ENCODE measurements around the gene TTC28.
"Not testable (repeated sequence)": the region's sequence is repeated elsewhere in the genome, so short reads cannot be mapped to it uniquely, and the experiment has no call there.

TTC28 gene

DNA sequence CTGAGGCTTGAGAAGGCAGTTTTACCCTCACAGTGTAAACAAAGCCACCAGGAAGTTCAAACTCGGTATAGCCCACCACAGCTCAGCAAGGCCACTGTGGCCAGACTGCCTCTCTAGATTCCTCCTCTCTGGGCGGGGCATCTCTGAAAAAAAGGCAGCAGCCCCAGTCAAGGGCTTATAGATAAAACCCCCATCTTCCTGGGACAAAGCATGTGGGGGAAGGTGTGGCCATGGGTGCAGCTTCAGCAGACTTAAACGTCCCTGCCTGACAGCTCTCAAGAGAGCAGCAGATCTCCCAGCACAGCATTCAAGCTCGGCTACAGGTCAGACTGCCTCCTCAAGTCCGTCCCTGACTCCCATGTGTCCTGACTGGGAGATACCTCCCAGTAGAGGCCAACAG, 69.7 kb downstream of the TTC28 start:
- no peak for DNase-seq (ENCODE audit: low read depth, low spot score)
- no peak overlapping the region for H3K27ac ChIP-seq

DNA sequence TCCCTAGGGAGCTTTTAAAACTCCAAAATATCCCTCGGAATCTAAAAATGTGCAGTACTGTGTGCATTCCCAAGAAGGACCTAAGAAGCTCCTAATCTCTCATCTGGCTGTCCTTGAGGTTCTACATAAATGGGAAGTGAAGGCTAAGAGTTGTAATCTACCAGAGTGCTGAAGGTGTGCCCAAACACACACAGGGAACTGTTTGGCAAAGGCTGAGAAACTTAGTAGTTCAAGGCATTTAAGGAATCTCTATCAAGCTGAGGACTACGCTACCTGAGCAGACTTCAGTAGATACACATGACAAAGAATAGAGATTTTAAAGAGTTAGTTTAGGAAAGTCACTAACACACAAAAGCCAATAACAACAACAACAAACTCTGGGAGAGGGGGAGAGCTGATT, 71.1 kb downstream of the TTC28 start:
- H3K27ac ChIP-seq: no peak overlapping the region
- no peak for DNase-seq (ENCODE audit: low read depth, low spot score)

DNA sequence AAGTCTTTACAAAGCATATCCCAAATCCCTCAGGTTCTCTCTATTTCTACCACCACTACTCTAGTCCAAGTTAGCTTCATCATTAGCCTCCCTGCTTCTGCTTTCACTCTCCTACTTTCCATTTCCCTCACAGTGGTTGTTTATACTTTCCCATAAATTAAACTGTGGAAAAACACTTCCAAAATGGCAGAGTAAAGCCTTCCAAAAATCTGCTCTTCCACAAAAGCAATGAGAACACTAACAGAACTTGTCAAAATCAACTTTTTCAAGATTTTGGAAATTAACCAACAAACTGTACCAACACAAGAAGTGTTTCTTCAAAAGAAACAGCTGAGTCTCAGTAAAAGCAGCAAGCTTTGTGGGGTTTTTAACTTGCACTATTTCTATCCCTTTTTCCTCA, 71.8 kb downstream of the TTC28 start:
- H3K27ac ChIP-seq: no peak overlapping the region

DNA sequence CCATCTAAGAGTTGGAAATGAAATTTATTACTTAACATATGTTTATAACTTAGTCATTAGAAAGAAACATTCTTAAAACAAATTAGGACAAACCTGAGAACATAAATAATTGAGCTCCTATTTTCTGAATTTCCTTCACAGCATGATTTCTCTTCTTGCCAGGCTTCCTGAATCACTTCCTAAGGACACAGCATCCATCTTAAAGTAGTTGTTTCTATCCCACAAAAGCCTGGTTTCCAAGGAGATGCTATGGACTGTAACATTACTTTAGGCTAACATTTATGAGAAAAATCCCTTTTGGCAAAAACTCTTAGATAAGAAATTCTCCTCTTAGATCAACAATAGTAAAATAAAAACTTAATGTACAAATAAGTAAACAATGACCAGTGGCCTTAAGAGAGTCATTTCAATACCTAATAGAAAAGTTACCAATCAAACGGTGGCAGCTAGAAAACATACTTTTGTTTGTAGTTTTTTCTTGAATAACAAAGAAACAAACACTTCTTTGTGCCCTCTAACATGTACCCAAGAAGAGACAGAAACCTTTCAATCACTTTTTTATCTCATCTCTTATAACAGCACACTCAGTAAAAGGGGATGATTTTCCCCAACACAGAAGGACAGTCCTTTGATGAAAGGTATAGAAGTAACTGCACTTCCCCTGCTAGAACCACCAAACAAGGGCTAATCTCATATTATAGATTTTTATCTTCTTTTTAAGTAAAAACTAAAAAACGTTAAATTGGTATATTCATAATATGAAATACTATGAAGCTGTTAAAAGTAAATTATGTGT, 74.5 kb downstream of the TTC28 start:
- DNase-seq (ENCODE audit: low read depth, low spot score): no peak
- H3K27ac ChIP-seq: no peak overlapping the region

More for the DNA sequence above, 71.8 kb downstream of the TTC28 start:
- no peak for DNase-seq (ENCODE audit: low read depth, low spot score)

DNA sequence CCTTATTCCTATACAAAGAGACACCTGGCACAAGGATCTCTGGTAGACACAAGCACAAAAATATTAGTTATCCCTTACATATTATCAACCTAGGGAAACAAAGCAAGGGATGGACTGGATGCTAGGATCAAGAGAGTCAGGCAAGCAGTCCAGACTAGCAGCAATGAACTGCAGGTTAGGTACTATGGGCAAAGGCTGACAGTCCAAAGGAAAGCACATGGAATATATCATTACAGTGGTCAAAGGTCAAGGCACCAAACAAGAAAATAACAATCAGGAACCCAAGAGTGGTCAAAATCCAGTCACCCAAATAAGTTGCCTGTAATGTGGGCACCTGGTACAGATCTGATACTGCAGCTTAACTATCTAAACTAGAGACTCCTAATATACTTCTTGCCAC, 77.7 kb downstream of the TTC28 start:
- no peak overlapping the region for H3K27ac ChIP-seq
- DNase-seq (ENCODE audit: low read depth, low spot score): no peak

DNA sequence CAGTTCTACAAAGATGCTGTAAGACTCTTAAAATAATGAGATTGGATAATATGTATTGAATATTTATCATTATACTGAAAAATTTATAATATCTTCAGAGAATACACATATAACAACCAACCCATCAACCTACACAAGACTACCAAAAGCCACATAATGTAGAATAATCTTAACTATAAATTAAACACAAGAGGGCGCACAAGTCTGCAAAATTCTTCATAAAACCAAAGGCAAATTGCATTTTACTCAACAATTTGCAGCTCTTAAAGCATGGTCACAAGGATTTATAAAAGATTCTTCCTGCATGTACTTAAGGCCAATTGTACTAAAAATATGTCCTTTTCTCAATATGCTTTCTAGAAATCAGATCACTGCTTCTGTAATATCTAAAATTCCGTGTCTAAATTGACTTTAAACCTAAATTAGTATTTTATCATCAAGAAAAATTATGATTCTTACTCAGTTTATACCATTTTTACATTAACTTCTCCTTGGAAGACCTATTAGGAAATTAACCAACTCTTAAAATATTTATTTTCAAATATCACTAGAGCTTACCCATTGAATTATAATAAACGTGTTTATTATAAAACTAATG, 79.0 kb downstream of the TTC28 start:
- no peak for DNase-seq (ENCODE audit: low read depth, low spot score)
- H3K27ac ChIP-seq: no peak overlapping the region

DNA sequence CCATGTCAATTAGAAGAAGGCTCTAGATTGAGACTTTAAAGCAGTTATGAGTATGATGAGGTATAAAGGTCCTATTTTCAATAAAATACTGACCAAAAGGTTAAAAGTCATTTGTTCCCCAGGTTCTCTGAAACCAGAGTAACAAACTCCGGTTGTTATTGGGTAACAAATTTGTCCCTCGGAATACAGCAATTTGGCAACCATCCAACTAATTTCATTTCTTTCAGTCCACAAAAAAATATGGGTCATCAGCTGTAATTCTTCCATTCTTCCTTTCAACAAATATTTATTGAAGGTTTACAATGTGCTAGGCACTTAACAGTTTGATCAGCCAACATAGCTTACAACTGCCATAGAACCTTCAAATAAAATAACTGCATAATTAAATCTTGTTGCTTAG, 79.9 kb downstream of the TTC28 start:
- no peak for DNase-seq (ENCODE audit: low read depth, low spot score)
- no peak overlapping the region for H3K27ac ChIP-seq

DNA sequence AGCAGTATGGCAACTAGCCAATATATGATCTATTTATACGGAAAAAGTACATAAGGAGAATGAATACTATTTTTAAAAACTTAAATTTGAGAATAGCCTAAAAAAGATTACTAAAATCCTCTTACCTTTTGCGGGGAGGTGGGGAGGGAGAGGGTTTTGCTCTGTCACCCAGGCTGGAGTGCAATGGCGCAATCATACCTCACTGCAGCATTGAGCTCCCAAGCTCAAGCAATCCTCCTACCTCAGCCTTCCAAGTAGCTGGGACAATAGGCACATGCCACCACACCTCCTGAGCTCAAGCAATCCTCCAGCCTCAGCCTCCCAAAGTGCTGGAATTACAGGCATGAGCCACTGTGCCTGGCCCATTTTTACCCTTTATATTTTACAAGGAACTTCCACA, 82.0 kb downstream of the TTC28 start:
- no peak overlapping the region for H3K27ac ChIP-seq
- DNase-seq (ENCODE audit: low read depth, low spot score): no peak

DNA sequence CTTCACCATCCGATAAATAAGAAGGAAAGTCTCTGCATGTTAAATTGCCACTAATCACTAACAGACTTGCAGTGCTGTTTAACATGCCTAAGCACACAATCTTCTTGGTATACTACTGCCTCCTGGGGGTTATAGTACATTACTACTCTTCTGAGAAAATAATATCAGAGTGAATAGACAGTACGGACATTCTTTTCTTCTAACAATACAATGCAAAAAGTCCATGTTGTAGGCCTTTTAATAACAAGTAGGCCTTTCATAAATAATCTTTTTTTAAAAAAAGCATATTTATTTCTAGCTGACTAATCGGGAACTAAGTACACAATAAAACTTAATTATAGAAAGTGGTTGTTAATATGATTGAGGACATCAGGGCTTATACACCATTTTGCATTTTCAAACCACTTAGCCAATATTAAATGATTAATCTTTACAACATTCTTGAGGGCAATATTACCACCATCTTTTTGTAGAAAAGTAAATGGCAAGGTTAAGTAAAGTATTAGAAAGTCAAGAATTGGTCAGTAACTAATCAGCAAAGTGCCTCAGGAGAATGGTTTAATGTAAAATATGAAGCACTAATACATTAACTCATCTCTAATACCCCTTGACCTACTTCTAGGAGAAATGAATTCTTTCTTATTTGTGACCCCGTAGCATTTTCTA, 84.7 kb downstream of the TTC28 start:
- DNase-seq (ENCODE audit: low read depth, low spot score): no peak

DNA sequence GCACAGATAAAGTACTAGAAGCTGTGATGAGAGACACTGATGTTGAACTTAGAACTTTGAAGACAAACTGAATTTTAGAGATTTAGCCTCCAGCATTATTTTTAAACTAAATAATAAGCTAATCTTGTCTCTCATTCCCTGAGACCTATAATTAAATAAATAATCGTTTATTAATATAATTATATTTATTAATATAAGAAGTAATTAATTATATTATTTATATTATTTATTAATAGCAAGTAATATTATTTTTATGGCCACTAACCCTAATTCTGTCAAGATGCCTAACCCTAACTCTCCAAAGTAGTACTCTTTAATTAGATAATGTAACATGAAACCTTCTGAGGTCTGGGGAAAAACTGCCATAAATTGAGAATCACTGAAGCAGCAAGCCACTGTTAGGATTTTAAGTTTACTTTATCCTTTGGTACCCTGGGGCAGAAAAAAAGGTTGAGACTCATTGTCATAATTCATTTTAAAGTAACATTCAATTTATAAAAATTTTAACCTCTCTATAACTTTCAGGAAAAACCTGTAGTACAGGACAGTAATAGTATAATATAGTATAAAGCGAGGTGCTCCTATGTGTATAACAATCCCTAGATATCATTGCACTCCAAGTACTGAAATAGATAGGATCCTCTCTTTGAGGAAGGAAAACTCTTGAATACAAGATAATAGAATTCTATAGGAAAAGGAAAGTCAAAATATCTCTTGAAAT, 85.4 kb downstream of the TTC28 start:
- no peak for DNase-seq (ENCODE audit: low read depth, low spot score)
- H3K27ac ChIP-seq: no peak overlapping the region

More for the DNA sequence above, 84.7 kb downstream of the TTC28 start:
- H3K27ac ChIP-seq: no peak overlapping the region

DNA sequence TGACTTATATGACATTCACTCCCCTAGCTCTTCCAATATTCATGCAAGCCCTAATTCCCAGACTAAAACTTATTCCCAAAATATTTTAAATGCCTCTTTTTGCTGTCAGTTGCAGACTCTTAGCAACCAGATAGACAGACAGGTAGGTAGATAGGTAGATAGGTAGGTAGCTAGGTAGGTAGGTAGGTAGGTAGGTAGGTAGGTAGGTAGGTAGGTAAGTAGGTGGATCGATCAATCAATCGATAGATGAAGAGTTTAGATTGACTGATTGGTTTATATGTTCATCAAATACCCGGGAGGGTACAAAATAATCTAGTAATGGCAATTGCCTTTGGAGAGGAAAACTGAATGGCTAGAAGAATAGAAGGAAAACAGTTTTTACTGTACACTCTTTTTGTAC, 86.3 kb downstream of the TTC28 start:
- H3K27ac ChIP-seq: no peak overlapping the region
- DNase-seq (ENCODE audit: low read depth, low spot score): no peak

DNA sequence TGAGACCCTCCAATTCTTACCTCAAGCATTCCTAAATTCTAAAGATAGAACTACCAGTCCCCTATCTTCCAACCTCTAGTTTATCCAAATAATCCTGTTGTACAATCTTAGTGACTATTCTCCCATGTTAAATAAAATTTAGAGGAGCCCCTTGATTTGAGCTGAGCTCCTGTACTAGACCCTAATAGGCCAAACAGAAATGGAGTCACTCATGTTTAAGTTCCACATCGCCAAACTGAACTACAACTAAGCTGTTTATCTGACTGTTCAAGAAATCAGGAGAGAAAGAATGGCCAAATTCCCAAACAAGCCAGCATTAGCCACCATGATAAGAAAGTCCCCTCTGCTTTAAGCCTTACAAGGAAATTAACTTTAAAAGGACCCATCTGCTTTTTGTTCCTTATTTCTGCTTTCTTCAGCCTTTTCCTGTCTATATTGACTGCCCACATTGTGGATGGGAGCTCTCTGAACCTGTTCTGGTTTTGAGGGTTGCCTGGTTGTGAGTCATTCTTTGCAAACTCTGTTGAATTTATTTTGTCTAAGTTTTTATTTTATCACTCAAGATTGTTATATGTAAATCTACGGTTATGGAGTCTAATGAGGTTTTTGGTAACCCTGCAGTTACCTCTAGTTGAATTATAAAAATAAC, 90.4 kb downstream of the TTC28 start:
- no peak overlapping the region for H3K27ac ChIP-seq
- DNase-seq (ENCODE audit: low read depth, low spot score): no peak

DNA sequence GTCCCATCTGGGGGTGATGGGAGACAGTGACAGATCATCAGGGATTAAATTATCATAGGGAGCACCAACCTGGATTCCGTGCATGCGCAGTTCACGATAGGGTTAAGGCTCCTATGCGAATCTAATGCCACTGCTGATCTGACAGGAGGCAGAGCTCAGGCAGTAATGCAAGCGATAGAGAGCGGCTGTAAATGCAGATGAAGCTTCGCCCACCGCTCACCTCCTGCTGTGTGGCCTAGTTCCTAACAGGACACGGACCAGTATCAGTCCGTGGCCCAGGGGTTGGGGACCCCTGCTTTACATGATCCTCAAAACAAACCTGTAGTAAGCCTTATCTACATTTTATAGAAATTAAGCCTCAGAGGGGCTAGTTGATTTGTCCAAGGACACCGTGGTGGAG, 94.3 kb downstream of the TTC28 start:
- H3K27ac ChIP-seq: no peak overlapping the region
- no peak for DNase-seq (ENCODE audit: low read depth, low spot score)

DNA sequence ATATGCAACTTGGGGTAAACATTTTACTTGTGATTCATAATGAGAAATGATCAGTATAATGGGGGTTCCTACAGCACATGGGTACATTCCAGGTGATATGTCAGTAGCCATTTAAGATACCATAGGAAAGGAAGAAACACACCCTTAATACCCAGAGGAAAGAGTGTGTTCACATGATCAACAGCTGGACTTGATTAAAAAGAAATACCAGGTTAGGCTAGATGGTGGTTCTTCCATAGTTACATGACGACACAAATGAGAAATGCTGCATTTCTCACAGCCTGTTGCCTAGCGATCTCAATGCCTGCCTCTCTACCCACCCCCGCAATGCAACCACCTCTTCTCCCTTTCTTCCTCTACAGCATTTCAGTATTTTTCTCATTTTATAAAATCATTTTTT, 96.8 kb downstream of the TTC28 start:
- H3K27ac ChIP-seq: no peak overlapping the region
- DNase-seq (ENCODE audit: low read depth, low spot score): no peak

DNA sequence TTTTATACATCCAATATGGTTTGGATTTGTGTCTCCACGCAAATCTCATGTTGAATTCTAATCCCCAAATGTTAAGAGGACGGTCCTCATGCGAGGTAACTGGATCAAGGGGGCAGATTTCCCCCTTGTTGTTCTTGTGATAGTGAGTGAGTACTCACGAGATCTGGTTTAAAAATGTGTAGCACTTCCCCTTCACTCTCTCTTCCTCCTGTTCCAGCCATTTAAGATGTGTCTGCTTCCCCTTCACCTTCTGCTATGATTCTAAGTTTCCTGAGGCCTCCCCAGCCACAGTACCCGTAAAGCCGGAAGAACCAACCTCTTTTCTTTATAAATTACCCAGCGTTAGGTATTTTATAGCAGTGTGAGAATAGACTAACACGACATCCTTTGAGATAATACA, 98.6 kb downstream of the TTC28 start:
- no peak for DNase-seq (ENCODE audit: low read depth, low spot score)
- no peak overlapping the region for H3K27ac ChIP-seq

DNA sequence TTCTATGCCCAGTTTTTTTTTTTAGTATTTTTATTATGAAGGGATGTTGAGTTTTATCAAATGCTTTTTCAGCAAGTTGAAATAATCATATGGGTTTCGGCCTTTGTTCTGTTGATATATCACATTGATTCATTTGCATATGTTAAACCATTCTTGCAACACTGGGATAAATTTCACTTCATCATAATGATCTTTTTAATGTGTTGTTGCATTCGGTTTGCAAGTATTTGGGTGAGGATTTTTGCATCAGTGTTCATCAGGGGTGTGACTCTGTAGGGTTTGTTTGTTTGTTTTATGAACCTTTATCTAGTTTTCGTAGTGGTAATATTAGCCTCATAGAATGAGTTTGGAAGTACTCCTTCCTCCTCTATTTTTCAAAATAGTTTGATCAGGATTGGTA, 103.5 kb downstream of the TTC28 start:
- no peak overlapping the region for H3K27ac ChIP-seq
- DNase-seq (ENCODE audit: low read depth, low spot score): no peak

DNA sequence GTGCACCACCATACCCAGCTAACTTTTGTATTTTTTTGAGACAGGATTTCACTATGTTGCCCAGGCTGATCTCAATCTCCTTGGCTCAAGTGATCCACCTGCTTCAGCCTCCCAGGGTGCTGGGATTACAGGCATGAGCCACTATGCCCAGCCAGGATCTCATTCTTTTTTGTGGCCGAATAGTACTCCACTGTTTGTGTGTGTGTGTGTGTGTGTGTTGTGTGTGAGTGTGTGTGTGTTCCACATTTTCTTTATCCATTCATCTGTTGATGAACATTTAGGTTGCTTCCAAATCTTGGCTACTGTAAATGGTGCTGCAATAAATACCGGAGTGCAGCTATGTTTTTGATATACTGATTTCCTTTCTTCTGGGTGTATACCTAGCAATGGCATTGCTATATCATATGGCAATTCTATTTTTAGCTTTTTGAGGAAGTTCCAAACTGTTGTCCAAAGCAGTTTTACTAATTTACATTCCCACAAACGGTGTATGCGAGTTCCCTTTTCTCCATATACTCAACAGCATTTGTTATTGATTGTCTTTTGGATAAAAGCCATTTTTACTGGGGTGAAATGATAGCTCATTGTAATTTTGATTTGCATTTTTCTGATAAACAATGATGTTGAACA, 105.4 kb downstream of the TTC28 start:
- H3K27ac ChIP-seq: no peak overlapping the region
- DNase-seq (ENCODE audit: low read depth, low spot score): no peak

DNA sequence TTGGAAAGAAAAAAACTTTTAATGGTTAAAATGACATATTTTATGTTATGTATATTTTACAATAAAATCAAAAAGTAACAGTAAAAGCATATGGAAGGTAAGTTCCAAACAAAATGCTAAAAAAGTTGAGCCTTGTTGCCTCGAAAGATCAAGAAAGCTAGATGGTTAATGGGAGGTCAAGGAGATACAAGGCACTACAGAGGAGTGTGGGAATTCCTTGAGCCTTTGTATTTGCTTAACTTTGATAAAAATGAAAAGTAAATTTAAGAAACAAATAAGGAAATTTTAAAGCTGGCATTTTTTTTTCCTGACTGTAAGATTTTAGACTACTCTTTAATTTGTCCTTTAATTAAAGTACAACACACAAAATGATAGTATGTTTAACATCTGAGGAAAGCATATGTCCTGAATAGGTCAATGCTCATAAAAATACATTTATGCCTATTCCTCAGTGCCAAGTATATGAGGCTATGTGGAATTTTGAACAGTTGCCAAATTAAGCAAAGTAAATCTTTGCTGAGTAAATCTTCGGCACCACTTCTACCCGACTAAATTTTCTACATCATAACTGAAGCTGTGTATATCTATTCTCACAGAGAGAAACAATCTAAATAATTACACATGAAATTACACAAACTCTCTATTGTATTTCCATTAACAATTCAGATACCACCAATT, 108.8 kb downstream of the TTC28 start:
- DNase-seq (ENCODE audit: low read depth, low spot score): no peak
- H3K27ac ChIP-seq: no peak overlapping the region

DNA sequence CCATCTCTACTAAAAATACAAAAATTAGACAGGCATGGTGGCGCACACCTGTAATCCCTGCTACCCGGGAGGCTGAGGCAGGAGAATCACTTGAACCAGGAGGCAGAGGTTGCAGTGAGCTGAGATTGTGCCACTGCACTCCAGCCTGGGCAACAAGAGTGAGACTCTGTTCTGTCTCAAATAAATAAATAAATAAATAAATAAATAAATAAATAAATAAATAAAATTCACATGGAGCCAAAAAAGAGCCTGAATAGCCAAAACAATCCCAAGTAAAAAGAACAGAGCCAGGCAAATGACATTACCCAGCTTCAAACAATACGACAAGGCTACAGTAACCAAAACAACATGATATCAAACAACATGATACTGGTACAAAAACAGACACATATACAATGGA, 110.7 kb downstream of the TTC28 start:
- DNase-seq (ENCODE audit: low read depth, low spot score): not testable (repeated sequence)

More for the DNA sequence above, 110.7 kb downstream of the TTC28 start:
- H3K27ac ChIP-seq: not testable (repeated sequence)
